ENCODE measurements around the gene IFNL1.
"Not testable (repeated sequence)": the region's sequence is repeated elsewhere in the genome, so short reads cannot be mapped to it uniquely, and the experiment has no call there.

IFNL1 gene

GRCh38 chr19:39334444-39334976 is 38.3 kb downstream of the IFNL1 start:
- no peak for DNase-seq

GRCh38 chr19:39335168-39335548 is 39.0 kb downstream of the IFNL1 start:
- no peak for DNase-seq

GRCh38 chr19:39336483-39336882 is 40.3 kb downstream of the IFNL1 start:
- DNase-seq: no peak

GRCh38 chr19:39339674-39340073 is 43.5 kb downstream of the IFNL1 start:
- DNase-seq: no peak

DNA sequence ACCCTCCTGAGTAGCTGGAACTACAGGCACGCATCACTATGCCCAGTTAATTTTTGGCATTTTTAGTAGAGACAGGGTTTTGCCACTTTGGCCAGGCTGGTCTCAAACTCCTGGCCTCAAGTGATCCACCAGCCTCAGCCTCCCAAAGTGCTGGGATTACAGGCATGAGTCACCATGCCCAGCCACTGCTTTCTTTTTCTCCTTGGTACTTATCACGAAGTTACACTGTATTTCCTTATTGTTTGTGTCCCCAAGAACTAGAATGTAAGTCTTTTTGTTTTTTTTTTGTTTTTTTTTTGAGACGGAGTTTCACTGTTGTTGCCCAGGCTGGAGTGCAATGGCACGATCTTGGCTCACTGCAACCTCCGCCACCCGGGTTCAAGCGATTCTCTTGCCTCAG is 43.9 kb downstream of the IFNL1 start:
- not testable (repeated sequence) for DNase-seq

GRCh38 chr19:39341129-39341718 is 45.0 kb downstream of the IFNL1 start:
- peak in 1 of 2 experiments; percentile 68 for DNase-seq

GRCh38 chr19:39341719-39342604 is 45.8 kb downstream of the IFNL1 start, which contains the start of gene SAMD4B:
Gene SAMD4B (plus strand): TSS chr19:39342421. CDS start chr19:39356894, 14,473 bp downstream.
- peak; percentile 98 to 99 for DNase-seq

GRCh38 chr19:39342647-39343305 is 46.6 kb downstream of the IFNL1 start:
- DNase-seq: peak in 1 of 2 experiments; percentile 54

DNA sequence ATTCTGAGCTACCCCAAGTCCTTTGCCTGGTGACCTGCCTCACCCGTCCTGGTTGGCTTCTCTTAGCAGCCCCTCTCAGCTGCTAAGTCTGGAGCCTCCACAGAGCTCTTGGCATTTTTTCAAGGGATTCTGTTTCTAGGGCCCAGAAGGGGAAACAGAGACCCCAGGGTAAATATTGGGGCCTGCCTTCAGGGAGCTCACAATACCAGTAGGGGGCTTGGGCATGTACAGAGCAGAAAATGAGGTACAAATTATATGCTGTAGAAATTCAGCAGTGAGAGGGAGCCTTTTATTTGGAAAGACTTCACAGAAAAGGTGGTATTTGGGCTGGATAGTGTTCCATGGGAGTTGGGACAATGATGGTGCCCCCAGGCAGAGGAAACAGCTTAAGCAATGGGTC is 49.7 kb downstream of the IFNL1 start:
- no peak for DNase-seq

DNA sequence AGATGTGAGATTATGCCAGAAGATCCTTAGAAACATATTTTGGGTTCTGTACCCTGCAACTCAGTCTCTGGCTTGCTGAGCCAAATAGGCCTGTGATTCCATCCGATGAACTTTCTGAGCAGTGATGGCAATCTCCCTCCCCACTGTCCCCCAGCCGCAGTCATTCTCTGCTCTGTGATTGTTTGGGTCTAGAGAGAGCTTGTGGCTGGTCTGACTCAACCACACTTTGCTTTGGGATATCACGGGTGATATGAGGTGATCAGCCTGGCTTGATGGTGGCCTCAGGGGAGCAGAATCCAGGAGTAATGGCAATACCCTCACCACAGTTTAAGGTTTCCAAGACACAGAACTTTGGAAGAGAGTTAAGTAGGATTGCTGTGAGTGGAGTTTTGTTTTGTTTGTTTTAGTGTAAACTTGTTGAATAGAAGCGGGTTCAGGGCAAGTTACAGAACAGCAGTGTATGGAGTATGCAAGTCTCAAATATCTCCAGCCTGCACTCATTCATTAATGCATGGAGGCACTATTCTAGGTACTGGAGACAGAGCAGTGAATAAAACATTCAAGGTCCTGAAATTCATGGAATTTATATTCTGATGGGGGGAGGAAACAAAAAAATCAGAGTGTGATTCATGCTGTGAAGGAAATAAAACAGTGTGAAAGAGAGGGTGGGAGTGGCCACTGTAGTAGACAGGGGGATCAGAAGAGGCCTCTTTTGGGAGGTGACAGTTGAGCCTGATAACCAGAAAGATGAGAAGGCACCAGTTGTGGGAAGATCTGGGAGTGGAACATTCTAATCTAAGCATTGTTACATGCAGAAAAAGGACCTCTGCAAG is 51.3 kb downstream of the IFNL1 start:
- no peak for DNase-seq
